GM19238 (cell line): ENCODE measurements around the gene METTL5.
"Not testable (repeated sequence)": the region's sequence is repeated elsewhere in the genome, so short reads cannot be mapped to it uniquely, and the experiment has no call there.

Experiments used
- DNase-seq: peaks from one replicate; pipeline ENCODE4 v3.0.0; 2011; ENCODE audit warnings: low spot score; ENCODE audit not compliant: insufficient read length

The METTL5 gene

DNA sequence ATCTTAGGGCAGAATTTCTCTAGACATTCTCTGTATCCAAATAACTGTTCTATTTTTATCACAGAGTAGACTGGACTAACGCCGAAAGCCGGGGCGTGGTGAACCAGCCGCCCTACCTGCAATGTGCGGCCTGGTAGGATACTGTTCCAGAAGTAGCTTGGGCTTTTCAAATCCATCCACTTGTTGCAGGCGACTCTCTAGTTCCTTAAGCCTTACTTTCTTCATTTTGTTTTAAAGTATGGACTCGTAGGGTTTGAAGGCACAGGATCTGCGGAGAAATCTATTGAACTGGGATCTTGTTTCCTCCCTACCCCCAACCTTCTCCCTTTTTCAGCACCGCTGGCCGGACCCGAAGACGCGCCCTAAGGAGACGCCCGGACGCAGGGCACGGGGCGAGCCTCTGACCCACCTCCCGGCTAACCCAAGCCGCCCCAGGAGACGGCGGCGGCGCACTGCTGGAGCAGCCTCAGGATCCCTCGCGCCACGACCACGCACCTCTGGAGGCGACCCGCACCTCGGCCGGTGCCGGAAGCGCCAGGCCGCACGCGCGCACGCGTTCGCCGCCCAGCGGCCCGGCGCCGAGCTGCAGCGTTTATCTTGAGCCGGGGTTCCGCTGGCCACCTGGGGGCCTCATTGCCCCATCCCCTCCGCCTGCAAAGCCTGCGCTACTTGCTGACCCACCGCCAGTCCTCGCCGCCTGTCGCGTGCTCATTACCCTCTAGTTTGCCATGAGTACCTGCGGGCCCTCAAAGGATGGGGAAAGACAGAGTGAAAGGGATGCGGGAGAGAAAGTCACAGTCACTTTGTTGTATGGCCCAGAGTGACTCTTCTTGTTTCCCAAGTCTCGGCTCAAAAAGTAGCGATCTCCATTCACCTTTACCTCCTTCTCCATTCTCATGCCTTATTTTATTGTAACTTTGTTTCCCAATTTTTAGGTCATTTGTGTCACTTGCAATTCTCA, at the start of gene METTL5:
METTL5 (minus strand) TSS at position 533 of the 961 bp plus-strand sequence; CDS start at position 225, 308 bp downstream.
- DNase-seq: peak; percentile 83

DNA sequence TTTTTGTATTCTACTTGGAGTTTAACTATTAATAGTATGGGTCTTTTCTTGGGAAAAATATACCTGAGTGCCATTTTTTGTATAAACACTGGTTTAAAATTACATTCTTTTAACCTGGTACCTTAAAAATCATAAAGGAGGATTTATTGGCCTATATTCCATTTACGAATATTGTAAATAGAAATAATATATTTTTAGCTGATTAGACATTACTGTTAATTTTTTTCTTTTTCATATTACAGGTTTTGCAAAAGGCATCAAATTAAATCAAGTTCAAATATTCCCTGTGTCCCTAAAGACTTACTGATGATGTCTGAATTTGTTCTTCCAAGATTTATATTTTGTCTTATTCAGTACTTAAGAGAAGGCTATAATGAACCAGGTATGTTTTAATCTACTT, 47.3 kb upstream of the METTL5 start:
- no peak for DNase-seq

DNA sequence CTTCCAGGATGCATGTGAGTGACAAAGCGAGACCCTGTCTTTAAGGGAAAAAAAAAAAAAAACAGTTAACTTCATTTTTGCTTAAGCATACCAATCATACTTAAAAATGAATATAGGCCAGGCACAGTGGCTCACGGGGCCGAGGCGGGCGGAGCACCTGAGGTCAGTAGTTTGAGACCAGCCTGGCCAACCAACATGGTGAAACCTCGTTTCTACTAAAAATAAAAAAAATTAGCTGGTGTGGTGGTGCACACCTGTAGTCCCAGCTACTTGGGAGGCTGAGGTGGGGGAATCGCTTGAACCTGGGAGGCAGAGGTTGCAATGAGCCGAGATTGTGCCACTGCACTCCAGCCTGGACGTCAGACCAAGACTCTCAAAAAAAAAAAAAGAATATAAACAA, 46.7 kb upstream of the METTL5 start:
- not testable (repeated sequence) for DNase-seq

DNA sequence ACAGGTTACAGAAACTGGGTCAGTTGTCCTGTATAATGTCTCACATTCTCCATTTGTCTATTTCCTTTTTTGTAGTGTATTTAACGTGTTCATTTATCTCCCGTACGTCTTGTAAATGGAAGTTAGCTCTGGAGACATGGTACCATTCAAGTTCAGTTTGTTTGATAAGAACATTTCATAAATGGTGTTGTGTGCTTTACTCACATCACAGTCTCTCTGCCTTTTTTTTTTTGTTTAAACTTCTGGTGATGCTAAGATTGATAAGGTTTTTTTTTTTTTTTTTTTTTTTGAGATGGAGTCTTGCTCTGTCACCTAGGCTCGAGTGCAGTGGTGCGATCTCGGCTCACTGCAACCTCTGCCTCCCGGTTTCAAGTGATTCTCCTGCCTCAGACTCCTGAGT, 44.2 kb upstream of the METTL5 start:
- no peak for DNase-seq

DNA sequence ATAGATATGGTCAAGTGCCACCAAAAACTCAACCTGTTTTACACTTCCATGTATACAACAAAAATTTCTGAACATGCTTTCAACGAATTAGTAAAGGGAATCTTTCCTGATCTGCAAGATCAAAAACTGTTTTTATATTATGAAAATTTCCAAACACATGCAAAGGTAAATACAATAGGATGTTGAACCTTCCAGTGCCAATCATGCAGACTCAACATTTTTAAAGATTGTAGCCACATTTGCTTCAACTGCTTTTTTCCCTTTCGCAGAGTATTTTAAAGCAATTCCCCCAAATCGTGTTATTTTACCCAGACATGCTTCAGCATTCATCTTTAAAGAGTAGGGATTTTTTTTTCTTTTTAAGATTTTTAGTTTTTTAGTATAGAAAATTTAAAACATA, 42.9 kb upstream of the METTL5 start:
- DNase-seq: no peak

DNA sequence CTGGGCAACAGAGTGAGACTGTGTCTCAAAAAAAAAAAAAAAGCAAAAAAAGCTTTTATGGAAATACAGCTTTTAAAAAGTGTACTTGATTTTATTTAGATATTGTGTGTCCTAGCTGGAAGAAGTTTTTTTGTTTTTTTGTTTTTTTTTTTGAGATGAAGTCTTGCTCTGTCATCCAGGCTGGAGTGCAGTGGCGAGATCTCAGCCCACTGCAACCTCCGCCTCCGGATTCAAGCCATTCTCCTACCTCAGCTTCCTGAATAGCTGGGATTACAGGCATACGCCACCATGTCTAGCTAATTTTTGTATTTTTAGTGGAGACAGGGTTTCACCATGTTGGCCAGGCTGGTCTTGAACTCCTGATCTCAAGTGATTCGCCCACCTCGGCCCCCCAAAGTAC, 41.5 kb upstream of the METTL5 start:
- DNase-seq: not testable (repeated sequence)

DNA sequence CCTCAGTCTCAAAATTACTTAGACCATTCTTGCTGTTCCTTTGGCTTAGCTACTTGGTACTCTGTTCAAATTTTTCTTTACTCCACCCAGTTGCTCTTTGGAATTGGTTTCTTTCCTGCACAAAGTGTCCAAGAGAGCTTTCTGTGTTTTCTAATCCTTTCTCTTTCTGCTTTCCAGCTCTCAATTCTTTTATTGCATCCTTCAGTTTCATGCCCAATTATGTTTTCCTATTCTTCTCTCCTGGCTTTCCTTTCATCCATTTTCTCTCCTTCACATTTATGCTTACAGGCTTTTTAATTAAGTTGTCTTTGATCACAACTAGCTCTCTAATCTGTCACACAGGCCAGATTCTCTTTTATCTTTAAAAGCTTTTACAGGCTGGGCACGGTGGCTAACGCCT, 40.8 kb upstream of the METTL5 start:
- DNase-seq: no peak

DNA sequence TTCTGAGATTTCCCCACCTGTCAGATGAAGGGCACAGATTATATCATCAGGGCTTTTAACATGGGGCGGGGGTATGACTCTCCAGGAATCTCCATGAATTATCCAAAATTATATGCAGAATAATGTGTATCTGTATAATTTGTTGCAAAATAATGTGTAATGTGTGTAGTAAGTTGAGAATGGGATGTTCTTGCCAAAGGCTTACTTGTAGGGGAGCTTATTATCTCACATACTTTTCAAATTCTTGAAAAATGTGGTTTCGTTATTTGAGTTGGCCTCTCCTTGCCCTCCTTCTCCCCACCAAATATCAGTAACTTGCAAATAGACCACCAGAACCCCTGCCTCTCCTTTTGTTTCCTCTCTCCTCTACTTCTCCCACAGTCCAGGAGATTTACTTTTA, 38.1 kb upstream of the METTL5 start:
- no peak for DNase-seq

DNA sequence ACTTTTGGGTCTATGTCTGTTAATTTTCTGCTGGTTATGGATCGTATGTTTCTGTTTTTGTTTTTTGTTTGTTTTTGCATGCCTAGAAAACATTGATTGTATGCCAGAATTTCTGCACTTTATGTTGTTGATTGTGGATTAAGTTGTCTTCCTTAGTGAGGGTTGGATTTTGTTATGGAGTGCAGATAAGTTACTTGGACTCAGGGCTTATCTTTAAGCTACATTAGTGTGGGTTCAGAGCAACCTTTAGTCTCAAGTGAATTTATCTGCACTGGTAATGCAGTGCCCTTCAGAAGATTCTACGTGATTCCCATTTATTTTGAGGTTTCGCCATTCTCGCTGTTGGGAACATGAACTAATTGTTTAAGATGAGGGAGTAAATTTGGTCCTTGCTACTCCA, 35.4 kb upstream of the METTL5 start:
- no peak for DNase-seq

DNA sequence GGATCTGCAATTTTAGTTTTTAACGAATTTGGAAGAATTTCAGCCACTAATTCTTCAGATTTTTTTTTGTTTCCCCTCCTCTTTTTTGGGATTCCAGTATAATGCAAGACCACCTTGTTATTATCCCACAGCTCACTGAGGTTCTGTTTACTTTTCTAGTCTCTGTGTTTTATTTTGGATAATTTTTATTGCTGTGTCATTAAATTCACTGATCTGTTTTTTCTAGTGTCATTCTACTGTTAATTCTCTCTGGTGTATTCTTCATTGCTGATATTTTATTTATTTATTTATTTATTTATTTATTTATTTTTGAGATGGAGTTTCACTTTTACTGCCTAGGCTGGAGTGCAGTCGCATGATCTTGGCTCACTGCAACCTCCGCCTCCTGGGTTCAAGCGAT, 34.7 kb upstream of the METTL5 start:
- no peak for DNase-seq

DNA sequence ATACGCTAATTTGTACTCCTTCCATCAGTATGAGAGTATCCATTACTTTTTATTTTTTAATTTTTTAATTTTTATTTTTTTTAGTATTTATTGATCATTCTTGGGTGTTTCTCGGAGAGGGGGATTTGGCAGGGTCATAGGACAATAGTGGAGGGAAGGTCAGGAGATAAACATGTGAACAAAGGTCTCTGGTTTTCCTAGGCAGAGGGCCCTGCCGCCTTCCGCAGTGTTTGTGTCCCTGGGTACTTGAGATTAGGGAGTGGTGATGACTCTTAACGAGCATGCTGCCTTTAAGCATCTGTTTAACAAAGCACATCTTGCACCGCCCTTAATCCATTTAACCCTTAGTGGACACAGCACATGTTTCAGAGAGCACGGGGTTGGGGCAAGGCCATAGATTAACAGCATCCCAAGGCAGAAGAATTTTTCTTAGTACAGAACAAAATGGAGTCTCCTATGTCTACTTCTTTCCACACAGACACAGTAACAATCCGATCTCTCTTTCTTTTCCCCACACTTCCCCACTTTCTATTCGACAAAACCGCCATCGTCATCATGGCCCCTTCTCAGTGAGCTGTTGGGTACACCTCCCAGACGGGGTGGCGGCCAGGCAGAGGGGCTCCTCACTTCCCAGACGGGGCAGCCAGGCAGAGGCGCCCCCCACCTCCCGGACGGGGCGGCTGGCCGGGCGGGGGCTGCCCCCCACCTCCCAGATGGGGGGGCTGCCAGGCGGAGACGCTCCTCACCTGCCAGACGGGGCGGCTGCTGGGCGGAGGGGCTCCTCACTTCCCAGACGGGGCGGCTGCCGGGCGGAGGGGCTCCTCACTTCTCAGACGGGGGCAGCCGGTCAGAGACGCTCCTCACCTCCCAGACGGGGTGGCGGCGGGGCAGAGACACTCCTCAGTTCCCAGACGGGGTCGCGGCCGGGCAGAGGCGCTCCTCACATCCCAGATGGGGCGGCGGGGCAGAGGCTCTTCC, 30.9 kb upstream of the METTL5 start:
- DNase-seq: not testable (repeated sequence)

DNA sequence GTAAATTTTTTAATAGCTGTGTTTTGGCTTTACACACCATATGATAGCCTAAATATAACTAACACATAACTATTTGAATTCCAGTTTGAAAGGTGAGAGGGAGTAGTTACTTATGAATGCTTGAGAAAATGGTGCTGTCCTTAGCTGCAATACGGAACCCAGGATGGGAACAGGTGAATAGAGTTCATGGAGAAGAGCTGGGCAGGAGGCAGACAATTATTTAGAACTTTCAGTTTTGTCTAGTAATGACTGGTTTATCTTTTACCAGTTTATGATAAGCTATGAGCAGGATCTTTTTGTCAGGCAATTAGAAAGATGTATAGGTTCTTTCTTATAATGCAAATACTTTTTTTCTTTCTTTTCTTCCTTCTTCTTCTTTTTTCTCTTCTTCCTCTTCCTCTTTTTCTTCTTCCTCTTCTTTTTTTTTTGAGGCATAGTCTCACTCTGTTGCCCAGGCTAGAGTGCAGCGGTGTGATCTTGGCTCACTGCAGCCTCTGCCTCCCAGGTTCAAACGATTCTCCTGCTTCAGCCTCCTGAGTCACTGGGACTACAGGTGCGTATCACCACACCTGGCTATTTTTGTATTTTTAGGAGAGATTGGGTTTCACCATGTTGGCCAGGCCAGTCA, 28.4 kb upstream of the METTL5 start:
- no peak for DNase-seq

DNA sequence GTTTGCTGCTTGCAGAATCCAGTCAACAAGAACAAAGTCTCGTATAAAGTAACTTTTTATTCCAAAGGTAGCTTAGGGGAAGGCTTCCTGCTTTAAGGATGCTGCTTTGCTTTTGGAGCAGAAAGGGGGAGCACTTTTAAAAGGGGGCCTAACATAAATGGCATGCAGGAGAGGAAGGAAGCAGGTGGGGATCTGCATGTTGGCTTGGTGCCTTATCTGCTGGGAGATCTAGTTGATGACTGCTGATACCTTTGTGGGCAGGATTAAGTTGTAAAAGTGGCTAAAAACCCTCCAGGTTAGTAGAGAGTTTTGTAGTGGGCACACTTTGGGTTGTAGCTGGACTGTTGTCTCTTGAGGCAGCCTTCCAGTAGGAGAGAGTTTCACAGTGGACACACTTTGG, 25.0 kb upstream of the METTL5 start:
- DNase-seq: no peak

DNA sequence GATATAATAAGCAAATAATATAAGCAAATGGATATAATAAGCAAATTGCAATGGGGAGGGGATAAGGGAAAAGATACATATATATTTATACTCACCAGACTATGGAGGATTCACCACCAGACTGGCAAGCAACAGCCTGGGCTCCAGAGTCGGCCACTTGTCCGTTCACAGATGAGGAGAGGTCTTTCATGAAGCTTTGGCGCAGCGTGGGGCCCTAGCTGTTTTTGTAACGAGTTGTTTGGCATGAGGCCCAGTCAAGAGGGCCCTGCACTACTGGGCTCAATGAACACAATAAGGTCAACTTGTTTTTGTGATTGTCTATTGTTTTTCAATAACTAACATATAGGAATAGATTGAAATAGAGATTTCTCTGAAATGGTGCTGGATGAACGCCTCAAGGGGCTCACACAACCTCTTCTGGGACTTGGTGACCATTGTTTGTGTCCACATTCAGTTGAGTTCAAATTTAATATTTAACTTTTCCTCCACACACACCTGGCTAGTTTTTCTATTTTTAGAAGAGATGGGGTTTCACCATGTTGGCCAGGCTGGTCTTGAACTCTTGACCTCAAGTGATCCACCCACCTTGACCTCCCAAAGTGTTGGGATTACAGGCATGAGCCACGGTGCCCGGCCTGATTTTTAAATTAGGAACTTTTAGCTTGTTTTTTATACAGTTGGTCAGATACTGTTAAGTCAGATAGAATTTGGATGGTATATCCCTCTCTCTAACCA, 24.4 kb upstream of the METTL5 start:
- not testable (repeated sequence) for DNase-seq

DNA sequence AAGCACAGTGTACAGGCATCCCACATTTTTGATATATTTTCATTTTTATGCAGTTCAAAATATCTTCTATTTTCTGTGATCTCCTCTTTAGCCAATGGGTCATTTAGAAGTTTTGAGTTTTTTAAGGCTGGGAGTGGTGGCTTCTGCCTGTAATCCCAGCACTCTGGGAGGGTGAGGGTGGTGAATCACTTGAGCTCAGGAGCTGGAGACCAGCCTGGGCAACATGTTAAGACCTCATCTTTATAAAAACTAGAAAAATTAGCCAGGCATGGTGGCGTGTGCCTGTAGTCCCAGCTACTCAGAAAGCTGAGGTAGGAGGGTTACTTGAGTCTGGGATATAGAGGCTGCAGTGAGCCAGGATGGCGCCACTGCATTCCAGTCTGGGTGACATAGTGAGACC, 20.3 kb upstream of the METTL5 start:
- DNase-seq: no peak

DNA sequence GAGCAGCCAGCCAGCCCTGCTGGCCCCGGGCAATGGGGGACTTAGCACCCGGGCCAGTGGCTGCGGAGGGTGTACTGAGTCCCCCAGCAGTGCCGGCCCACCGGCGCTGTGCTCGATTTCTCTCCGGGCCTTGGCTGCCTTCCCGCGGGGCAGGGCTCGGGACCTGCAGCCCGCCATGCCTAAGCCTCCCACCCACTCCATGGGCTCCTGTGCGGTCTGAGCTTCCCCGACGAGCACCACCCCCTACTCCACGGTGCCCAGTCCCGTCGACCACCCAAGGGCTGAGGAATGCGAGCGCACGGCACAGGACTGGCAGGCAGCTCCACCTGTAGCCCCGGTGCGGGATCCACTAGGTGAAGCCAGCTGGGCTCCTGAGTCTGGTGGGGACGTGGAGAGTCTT, 16.9 kb upstream of the METTL5 start:
- not testable (repeated sequence) for DNase-seq

DNA sequence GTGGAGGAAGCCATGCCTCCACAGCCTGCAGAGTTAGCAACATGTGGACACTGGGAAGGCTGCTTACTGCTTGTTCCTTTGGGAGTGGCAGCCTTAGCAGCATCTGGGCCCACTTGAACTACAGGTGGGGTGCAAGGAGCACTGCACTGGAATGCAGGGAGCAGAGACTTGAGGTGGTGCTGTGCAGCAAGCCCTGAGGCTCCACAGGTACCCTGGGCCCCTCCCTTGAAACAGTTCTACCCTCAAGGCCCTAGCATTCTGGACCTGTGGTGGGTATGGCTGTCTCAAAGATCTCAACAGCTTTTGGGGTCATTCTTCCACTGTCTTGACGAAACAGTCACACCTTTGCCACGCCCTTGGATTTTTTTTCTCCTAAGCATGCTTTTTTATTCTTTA, 16.0 kb upstream of the METTL5 start:
- no peak for DNase-seq

DNA sequence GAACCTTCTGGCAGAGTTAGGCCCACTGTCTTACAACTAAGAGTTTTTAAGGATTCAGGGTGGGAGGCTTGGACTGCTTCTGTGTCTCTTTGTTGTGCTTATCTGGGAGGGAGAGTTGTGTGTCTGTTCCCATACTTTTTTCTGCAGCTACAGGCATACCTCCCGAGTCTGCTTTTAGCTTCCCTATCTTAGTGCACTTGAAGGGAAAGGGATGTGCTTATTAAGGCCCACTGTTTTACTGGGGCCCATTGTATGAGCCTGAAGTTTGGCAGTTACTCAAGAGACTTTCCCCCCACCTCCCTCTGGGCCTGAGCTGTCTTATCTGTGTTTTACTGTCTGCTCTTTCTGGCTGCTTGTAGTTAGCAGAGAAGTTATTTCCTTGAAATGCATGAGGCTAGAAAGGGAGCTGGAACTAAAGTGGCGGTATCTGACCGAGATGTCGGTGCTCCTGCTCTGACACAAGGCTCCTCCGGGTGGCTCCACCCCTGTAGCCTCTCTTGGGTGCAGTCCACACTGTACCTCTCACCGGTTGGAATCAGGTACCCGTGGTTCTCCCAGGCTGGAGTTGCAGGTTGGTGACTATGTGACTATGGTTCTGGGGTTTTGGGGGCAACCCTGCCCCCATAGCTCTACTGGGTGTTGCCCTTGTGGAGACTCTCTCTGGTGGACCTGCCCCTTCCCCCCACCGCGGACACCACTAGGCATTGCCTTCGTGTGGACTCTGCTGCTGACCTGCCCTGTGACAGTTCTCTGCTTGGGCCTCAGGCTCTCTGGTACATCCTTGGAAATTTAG, 15.4 kb upstream of the METTL5 start:
- no peak for DNase-seq

DNA sequence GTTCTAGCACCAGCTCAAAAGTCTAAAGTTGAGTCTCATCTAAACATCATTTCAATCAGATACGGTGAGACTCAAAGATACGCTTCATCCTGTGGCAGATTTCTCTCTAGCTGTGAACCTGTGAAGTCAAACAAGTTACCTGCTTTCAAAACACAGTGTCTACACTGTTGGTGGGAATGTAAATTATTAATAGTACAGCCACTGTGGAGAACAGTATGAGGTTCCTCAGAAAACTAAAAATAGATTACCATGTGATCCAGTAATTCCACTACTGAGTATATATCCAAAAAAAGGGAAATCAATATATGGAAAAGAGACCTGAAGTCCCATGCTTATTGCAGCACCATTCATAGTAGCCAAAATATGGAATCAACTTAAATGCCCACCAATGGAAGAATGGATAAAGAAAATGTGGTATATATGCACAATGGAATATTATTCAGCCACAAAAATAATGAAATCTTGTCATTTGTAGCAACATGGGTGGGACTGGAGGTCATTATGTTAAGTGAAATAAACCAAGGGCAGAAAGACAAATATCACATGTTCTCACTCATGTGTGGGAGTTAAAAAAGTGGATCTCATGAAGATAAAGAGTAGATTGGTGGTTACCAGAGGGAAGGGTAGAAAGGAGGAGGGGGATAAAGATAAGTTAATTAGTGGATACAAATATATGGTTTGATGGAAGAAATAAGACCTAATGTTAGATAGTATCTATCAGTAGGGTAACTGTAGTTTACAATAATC, 14.2 kb upstream of the METTL5 start:
- DNase-seq: no peak
